ENCODE measurements around the gene ANAPC16. TPM values are rescaled to one million over a fixed set of nuclear protein-coding genes. Genes with fewer than 3 reads are reported as not detected.

The ANAPC16 gene
- total RNA-seq, 1 donor from 2014 or later, result 33.7 TPM

DNA sequence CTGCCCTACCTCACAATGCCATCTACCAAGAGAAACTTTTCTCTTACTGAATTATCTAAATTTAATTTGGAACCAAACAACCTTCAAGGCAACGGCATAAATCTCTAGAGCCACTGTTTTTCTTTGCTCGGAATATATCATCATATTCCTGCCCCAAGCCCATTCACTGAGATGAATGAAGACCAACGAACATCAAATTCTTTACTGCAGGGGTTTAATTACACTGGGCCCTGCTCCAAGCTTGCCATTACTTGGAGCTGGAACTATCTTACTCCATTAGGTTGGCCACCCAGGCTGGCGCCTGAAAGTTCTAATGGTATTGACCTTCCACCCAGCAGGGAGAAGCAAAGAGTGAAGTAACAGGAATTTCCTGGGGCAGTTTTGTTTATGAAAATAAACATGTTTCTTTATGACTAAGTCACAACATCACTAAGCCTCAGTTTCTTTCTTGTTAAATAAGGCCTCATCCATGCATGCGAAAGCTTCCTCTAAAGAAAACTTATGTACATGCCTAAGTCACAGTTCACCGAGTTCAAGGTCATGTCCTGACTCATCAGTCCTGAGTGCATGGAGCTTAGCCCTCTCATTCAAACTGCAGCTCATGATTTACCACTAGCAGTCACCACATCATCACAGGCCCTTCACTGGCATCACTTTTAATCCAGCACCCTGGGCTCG is 42.1 kb upstream of the ANAPC16 start:
- peak; percentile 46 for DNase-seq (ENCODE audit: low read depth)
- no peak overlapping the region for H3K4me3 ChIP-seq (ENCODE audit: low read depth, low read length)
- TF ChIP-seq, protein P1, sequence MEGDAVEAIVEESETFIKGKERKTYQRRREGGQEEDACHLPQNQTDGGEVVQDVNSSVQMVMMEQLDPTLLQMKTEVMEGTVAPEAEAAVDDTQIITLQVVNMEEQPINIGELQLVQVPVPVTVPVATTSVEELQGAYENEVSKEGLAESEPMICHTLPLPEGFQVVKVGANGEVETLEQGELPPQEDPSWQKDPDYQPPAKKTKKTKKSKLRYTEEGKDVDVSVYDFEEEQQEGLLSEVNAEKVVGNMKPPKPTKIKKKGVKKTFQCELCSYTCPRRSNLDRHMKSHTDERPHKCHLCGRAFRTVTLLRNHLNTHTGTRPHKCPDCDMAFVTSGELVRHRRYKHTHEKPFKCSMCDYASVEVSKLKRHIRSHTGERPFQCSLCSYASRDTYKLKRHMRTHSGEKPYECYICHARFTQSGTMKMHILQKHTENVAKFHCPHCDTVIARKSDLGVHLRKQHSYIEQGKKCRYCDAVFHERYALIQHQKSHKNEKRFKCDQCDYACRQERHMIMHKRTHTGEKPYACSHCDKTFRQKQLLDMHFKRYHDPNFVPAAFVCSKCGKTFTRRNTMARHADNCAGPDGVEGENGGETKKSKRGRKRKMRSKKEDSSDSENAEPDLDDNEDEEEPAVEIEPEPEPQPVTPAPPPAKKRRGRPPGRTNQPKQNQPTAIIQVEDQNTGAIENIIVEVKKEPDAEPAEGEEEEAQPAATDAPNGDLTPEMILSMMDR (conservative IDR thresholded peaks at IDR 0.05; ENCODE audit: low read depth, low read length), result no peak

DNA sequence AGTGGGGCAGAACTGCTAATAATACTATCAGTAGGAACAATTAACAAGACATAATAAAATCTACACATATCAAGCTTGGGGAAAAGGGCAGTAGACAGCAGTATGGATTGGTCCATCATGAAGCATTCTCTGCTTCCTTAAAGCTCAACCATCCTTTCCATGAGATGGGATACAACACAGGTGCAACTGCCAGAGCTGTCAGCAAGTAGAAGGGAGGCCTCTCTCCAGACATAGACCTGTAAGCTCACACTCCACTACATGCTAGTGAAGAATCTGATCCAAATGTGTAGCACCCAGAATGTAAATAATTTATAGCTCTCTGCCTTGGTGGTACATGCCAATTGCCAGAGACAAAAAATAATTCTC is 41.5 kb upstream of the ANAPC16 start:
- H3K4me3 ChIP-seq (ENCODE audit: low read depth, low read length), result no peak overlapping the region
- TF ChIP-seq, protein P1 (conservative IDR thresholded peaks at IDR 0.05; ENCODE audit: low read depth, low read length), result no peak
- DNase-seq (ENCODE audit: low read depth), result no peak

DNA sequence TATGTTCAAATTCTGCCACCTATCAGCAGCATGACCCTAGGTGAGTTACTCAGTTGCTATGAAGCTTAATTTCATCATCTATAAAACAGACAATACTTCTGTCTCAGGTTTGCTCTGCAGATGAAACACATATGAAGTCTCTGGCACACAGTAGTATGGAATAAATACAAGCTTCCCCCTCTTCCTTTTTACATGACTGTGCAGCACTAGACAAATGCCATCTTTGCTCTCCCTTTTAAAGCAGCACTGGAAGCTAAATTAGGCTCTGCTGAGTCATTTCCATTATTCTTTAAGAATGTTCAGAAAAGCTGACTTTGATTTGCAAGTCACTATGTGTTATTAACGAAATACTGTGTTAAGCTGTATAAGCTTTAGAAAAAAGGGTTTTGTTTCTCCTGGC is 40.7 kb upstream of the ANAPC16 start:
- H3K4me3 ChIP-seq (ENCODE audit: low read depth, low read length), result no peak overlapping the region
- TF ChIP-seq, protein P1 (conservative IDR thresholded peaks at IDR 0.05; ENCODE audit: low read depth, low read length), result no peak
- no peak for DNase-seq (ENCODE audit: low read depth)

DNA sequence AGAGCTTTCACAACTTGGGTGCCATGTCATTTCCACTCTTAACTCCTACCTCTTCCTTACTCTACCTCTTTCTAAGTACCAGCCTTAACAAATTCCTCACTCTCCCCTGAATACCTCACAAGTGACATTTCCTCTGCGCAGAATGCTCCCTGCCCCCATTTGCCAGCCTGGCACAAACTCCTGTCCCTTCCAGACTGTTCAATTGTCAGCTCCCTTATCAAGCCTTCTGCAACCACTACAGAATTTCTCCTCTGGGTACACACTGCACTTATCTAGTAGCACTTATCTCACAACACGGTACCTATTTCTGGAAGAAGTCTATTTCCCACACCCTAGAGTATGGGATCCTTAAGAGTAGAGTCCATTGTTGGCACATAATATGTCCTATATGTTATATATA is 39.1 kb upstream of the ANAPC16 start:
- DNase-seq (ENCODE audit: low read depth), result no peak
- TF ChIP-seq, protein P1 (conservative IDR thresholded peaks at IDR 0.05; ENCODE audit: low read depth, low read length), result no peak
- no peak overlapping the region for H3K4me3 ChIP-seq (ENCODE audit: low read depth, low read length)

DNA sequence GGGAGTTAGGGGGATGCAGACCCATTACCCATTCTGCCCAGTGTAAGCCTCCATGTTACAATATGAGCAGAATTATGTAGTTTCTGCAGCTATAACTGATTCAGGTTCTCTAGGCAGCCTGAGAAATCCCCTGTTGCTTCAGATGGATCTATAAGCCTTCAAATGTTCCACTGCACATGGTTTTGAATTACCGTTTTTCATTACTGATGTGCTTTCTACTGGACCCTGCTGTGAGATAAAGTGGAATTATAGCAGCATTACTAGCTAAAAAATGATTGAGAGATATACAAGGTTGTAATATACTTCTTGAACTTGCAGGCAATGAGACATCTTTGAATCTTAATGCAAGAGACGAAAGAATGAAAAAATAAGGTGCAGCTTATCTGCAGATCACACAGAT is 38.4 kb upstream of the ANAPC16 start:
- no peak for DNase-seq (ENCODE audit: low read depth)
- TF ChIP-seq, protein P1 (conservative IDR thresholded peaks at IDR 0.05; ENCODE audit: low read depth, low read length), result no peak
- H3K4me3 ChIP-seq (ENCODE audit: low read depth, low read length), result no peak overlapping the region

DNA sequence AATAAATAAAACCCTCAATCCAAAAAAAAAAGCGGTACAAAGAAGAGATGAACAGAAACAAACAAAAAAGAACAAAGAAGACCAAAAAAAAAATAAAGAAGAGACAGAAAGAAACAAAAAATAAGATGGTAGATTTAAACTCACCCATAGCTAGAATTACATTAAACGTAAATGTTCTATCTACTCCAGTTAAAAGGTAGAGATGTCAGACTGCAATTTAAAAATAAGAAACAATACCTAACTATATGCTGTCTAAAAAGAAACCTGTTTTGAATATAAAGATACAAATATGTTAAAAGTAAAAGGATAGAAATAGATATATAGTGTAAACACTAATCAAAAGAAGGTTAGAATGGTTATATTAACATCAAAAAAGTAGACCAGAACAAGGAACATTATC is 31.7 kb upstream of the ANAPC16 start:
- H3K4me3 ChIP-seq (ENCODE audit: low read depth, low read length), result no peak overlapping the region
- TF ChIP-seq, protein P1 (conservative IDR thresholded peaks at IDR 0.05; ENCODE audit: low read depth, low read length), result no peak
- DNase-seq (ENCODE audit: low read depth), result no peak
